MM.1S (cell line): ENCODE measurements around the gene VPS35.

Experiments
- EZH2 ChIP-seq: fragments of 300-600 bp; sonication (generic); optimal IDR thresholded peaks from 2 replicates; pipeline ENCODE3; 2017; ENCODE audit warnings: low read depth, mild to moderate bottlenecking, antibody characterized with exemption, low read length, mixed read lengths
- EZH2phosphoT487 ChIP-seq: fragments of 300-600 bp; sonication (generic); IDR thresholded peaks from 2 replicates; pipeline ENCODE4 v1.6.1; 2018; ENCODE audit warnings: antibody characterized with exemption, low read length
- TF ChIP-seq, protein P1 (sequence below): fragments of 300-600 bp; sonication (generic); IDR thresholded peaks from 2 replicates; pipeline ENCODE4 v1.5.1; 2016; ENCODE audit warnings: antibody characterized with exemption, low read length, mixed read lengths

DNA sequence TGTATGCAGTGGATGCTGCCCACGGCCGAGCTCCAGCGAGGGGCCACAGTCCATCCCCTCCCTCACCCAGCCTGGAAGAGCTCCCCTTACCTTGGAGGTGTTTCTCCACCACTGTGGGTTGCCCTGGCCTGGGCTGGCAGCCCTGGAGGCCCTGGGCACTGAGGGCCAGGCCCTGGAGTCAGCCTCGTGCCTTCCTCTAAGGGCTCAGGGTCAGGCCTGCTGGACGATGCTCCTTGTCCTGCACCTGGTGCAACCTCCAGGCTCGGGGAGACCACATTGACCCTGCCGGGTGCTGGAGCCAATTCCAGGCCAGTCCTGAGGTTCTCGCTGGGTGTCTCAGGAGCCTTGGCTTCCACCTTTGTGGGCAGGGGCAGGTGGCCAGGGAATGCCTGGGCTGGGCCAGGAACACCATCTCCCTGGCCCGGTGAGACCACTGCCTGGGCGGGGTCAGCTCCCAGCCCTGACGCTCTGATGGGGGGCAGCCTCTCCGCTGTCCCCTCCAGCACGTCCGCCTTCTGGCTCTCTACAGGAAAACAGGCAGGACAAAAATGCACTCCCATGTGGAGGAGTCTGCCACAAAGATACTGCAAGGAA, 48.7 kb upstream of the VPS35 start:
- TF ChIP-seq, protein P1, sequence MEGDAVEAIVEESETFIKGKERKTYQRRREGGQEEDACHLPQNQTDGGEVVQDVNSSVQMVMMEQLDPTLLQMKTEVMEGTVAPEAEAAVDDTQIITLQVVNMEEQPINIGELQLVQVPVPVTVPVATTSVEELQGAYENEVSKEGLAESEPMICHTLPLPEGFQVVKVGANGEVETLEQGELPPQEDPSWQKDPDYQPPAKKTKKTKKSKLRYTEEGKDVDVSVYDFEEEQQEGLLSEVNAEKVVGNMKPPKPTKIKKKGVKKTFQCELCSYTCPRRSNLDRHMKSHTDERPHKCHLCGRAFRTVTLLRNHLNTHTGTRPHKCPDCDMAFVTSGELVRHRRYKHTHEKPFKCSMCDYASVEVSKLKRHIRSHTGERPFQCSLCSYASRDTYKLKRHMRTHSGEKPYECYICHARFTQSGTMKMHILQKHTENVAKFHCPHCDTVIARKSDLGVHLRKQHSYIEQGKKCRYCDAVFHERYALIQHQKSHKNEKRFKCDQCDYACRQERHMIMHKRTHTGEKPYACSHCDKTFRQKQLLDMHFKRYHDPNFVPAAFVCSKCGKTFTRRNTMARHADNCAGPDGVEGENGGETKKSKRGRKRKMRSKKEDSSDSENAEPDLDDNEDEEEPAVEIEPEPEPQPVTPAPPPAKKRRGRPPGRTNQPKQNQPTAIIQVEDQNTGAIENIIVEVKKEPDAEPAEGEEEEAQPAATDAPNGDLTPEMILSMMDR = no peak
- TF ChIP-seq EZH2 = no peak
- no peak for TF ChIP-seq EZH2phosphoT487
